Mammary epithelial cell (primary cell): ENCODE results near the gene DHX15.

Experiments used
- EZH2 ChIP-seq: IDR thresholded peaks from 2 replicates; pipeline ENCODE4 v1.6.1; 2012; ENCODE audit warnings: low read length, inconsistent platforms, borderline replicate concordance
- TF ChIP-seq, protein P1 (sequence below), 2 donors: IDR thresholded peaks in 1 of 2; conservative IDR thresholded peaks in 1 of 2; 2 replicates each; pipeline ENCODE4 v1.5.1; 2011 to 2012; ENCODE audit warnings: inconsistent platforms in 2 of 2, low read length in 2 of 2, mild to moderate bottlenecking in 2 of 2, control low read depth in 1 of 2, low read depth in 1 of 2; ENCODE audit not compliant: insufficient read depth in 1 of 2; ENCODE audit errors: extremely low read depth in 1 of 2

DNA sequence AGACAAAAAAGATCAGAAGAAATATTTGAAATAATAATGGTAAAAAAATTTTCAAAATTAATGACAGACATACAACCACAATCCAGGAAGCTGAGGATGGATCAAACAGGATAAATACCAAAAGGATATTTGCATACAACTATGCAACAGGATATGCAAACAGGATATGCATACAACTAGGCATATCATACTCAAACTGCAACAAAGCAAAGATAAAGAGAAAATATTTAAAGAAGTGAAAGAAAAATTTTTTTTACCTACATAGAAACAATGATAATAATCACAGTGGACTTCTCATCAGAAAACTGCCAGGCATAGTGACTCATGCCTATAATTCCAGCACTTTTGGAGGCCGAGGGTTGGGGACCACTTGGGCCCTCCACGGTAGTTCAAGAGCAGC is 11.3 kb upstream of the DHX15 start:
- TF ChIP-seq, protein P1, sequence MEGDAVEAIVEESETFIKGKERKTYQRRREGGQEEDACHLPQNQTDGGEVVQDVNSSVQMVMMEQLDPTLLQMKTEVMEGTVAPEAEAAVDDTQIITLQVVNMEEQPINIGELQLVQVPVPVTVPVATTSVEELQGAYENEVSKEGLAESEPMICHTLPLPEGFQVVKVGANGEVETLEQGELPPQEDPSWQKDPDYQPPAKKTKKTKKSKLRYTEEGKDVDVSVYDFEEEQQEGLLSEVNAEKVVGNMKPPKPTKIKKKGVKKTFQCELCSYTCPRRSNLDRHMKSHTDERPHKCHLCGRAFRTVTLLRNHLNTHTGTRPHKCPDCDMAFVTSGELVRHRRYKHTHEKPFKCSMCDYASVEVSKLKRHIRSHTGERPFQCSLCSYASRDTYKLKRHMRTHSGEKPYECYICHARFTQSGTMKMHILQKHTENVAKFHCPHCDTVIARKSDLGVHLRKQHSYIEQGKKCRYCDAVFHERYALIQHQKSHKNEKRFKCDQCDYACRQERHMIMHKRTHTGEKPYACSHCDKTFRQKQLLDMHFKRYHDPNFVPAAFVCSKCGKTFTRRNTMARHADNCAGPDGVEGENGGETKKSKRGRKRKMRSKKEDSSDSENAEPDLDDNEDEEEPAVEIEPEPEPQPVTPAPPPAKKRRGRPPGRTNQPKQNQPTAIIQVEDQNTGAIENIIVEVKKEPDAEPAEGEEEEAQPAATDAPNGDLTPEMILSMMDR (conservative IDR thresholded peaks at IDR 0.05 in 1 of 2, IDR thresholded peaks at IDR 0.05 in 1 of 2; ENCODE audit: extremely low read depth in 1 of 2, insufficient read depth in 1 of 2, low read depth in 1 of 2, low read length in 2 of 2), result no peak
- TF ChIP-seq EZH2, result no peak
